Ovary (tissue), 3 donors: ENCODE data around the gene FTCDNL1.

Experiments
- CTCF ChIP-seq, 3 donors: fragments of 450-650 bp in 2 of 3; fragments of 200-600 bp in 1 of 3; IDR thresholded peaks; one replicate each; pipeline versions ENCODE4 v1.5.1 to v1.8.0; 2016 to 2022; ENCODE audit warnings: antibody characterized with exemption in 3 of 3, mild to moderate bottlenecking in 1 of 3
- POLR2A ChIP-seq: fragments of 450-650 bp; IDR thresholded peaks from one replicate; pipeline ENCODE4 v1.6.1; 2017; ENCODE audit warnings: antibody characterized with exemption, mild to moderate bottlenecking, moderate library complexity
- donor health status: DM: no; HTN: no; CAD: no.

GRCh38 chr2:199791326-199791725, 59.7 kb downstream of the FTCDNL1 start:
- no peak for TF ChIP-seq POLR2A
- TF ChIP-seq CTCF (IDR thresholded peaks at IDR 0.05), result no peak
